ENCODE results near the gene KIF1A. TPM values are rescaled to one million over a fixed set of nuclear protein-coding genes. Genes with fewer than 3 reads are reported as not detected.

Gene KIF1A
- total and polyA plus RNA-seq, 2 of the 8 experiments (the other 6 are each of a cell fraction or from before 2014, with no cell fraction given), result 61.3 to 281 TPM

DNA sequence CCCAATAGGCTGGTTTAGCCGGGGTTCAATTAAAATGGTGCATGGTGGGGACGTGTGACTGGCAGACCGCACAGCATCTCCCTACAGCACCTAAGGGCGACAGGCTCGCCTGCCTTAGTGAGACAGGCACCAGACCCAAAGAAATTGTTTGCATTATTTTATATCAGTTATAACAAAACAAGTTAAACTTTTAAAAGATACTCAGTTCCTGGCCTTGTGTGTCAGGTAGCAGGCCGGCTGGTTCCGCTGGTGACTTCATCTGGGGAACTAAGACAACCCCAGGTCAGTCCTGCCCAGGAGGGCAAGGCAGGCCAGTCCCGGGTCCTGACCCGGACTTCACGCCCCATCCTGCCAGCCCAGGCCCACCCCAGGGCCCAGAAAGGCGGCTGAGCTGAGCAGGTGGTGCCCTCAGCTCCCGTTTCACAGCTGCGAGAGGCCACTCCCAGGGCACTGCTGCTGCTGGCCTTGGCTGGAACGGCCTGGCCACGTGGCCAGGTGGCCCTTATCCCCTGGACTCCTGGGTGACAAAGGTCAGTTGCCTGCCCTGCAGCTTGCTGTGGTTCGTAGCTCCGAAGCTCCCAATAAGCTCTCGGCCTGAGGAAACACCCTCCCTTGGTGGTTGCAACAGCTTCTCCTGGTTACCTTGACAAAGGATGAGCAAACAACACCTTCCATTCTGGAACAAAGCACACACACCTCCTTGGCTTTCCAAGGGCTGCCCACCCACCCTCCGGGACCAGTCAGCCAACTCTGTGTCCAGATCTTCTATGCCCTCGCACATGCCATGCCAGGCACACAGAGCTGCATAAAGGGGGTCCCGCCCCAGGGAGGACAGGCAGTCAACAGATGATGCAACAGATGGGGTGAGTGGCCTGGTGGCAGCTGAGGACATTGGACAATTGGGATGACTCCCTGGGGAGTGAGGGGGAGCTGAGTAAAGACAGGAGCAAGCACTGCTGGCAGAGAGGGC lies 37.3 kb upstream of the KIF1A start:
- H3K14ac ChIP-seq (ENCODE audit: insufficient read length), result no peak overlapping the region
- no peaks in the 10 kb centered on the region for H3K4me1 ChIP-seq (replicated peaks in 1 of 4; ENCODE audit: control insufficient read depth in 3 of 4, insufficient read depth in 4 of 4, low read length in 3 of 4)
- FAIRE-seq, result no peak
- H3K56ac ChIP-seq (replicated peaks; ENCODE audit: insufficient read length, low read depth, low read length), result no peak overlapping the region
- H3K79me2 ChIP-seq (ENCODE audit: control insufficient read depth in 1 of 2, insufficient read depth in 2 of 2, low read length in 2 of 2), result no peaks in the 10 kb centered on the region
- H3K9ac ChIP-seq (replicated peaks in 1 of 4; ENCODE audit: extremely low read depth in 1 of 4, low read depth in 3 of 4, low read length in 3 of 4), result no peak overlapping the region
- no peak for DNase-seq (ENCODE audit: low read depth in 1 of 2, low spot score in 2 of 2)
- H2BK5ac ChIP-seq (ENCODE audit: low read depth, low read length), result no peak overlapping the region
- no peaks in the 10 kb centered on the region for H3K79me1 ChIP-seq (ENCODE audit: low read depth, low read length)
- WGBS, 2 experiments (ENCODE audit: extremely low coverage in 1 of 2, insufficient coverage in 1 of 2, insufficient read length in 1 of 2, insufficient replicate concordance in 2 of 2, low coverage in 1 of 2, low lambda C conversion rate in 2 of 2, missing lambda C conversion rate in 1 of 2), result 89% methylated on average over 21 of the region's 21 CpGs; no CpG with 5 or more reads in 1 of the 2 experiments
- H4K91ac ChIP-seq (replicated peaks; ENCODE audit: insufficient read length, low read length), result no peak overlapping the region
- H3K4ac ChIP-seq (replicated peaks; ENCODE audit: insufficient read length, low read depth, low read length), result no peak overlapping the region
- H3K27me3 ChIP-seq (replicated peaks in 1 of 4; ENCODE audit: control insufficient read depth in 3 of 4, extremely low read depth in 1 of 4, insufficient read depth in 3 of 4, low read length in 3 of 4), result no peaks in the 10 kb centered on the region
- no peaks in the 10 kb centered on the region for H3K36me3 ChIP-seq (ENCODE audit: control insufficient read depth in 2 of 4, insufficient read depth in 4 of 4, low read length in 3 of 4)
- no peak overlapping the region; the same call in 1 of the 2 replicates for H2AFZ ChIP-seq (ENCODE audit: low read length)
- no peak overlapping the region for H3K4me3 ChIP-seq (ENCODE audit: extremely low read depth in 1 of 4, insufficient read depth in 2 of 4, low read depth in 3 of 4, low read length in 4 of 4)
- CTCF ChIA-PET (ENCODE audit: partially characterized antibody), result interaction anchor here (0.6 to 2.6 kb wide), 19 partner anchors 10 to 318 kb away, joined by 3 to 15 read pairs (median 4); partner anchors contain the start of genes AGXT and MAB21L4
- H3K18ac ChIP-seq (ENCODE audit: extremely low read depth, low read length), result no peak overlapping the region; the same call in 1 of the 2 replicates
- H2BK12ac ChIP-seq (ENCODE audit: low read depth, low read length), result peak overlapping the region; percentile 9; the same call in 1 of the 2 replicates
- H3K27ac ChIP-seq (ENCODE audit: low read depth, low read length), result no peak overlapping the region
- H3K23me2 ChIP-seq (ENCODE audit: low read depth, low read length), result no peaks in the 10 kb centered on the region
- no peak overlapping the region for H4K5ac ChIP-seq (ENCODE audit: insufficient read length, low read depth, low read length)
- POLR2A ChIA-PET (ENCODE audit: partially characterized antibody), result interaction anchor here (0.9 kb wide), 1 partner anchor 79 kb away, joined by 3 read pairs; no protein-coding TSS in a partner anchor
- no peak overlapping the region for H3K23ac ChIP-seq (ENCODE audit: insufficient read length)
- peaks cover 0 to 7% of the 10 kb centered on the region in 2 experiments; a peak in 1 of 4 replicates for H3K9me3 ChIP-seq (ENCODE audit: insufficient read depth in 2 of 2, low read depth in 1 of 2, low read length in 1 of 2)
- H4K8ac ChIP-seq (ENCODE audit: extremely low read depth, insufficient read depth, low read length), result peak overlapping the region; percentile 15
- H2AK5ac ChIP-seq (ENCODE audit: low read depth, low read length), result no peak overlapping the region
- no peak overlapping the region for H3K4me2 ChIP-seq (ENCODE audit: insufficient read depth in 1 of 2, low read depth in 2 of 2, low read length in 2 of 2)
- no peak for TF ChIP-seq ATF2 (IDR thresholded peaks at IDR 0.05; ENCODE audit: low read length)
- no peak for TF ChIP-seq SUZ12 (IDR thresholded peaks at IDR 0.05; ENCODE audit: low read length)
- no peak for TF ChIP-seq CEBPB (IDR thresholded peaks at IDR 0.05; ENCODE audit: low read depth, low read length)
- no peak for TF ChIP-seq PHF8 (conservative IDR thresholded peaks at IDR 0.05; ENCODE audit: low read depth, low read length)
- no peak for TF ChIP-seq CBX5 (IDR thresholded peaks at IDR 0.05; ENCODE audit: low read depth, low read length)
- TF ChIP-seq, protein P1, sequence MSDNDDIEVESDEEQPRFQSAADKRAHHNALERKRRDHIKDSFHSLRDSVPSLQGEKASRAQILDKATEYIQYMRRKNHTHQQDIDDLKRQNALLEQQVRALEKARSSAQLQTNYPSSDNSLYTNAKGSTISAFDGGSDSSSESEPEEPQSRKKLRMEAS (IDR thresholded peaks at IDR 0.05), result no peak
- TF ChIP-seq SIRT6 (IDR thresholded peaks at IDR 0.05; ENCODE audit: low read length), result no peak
- H2BK20ac ChIP-seq (ENCODE audit: low read length), result no peak overlapping the region
- no peak overlapping the region for H2BK120ac ChIP-seq (replicated peaks; ENCODE audit: low read depth, low read length)
- no peak overlapping the region for H2BK15ac ChIP-seq (ENCODE audit: low read length)
- no peaks in the 10 kb centered on the region for H4K20me1 ChIP-seq (replicated peaks in 1 of 2; ENCODE audit: control insufficient read depth in 1 of 2, insufficient read depth in 2 of 2, low read length in 2 of 2)
